PC-3 (cell line): ENCODE measurements around the gene SMPDL3A.
"Not testable (repeated sequence)": the region's sequence is repeated elsewhere in the genome, so short reads cannot be mapped to it uniquely, and the experiment has no call there.

Experiments
- EZH2 ChIP-seq: fragments of 300-600 bp; sonication (generic); IDR thresholded peaks from one replicate; pipeline ENCODE4 v1.6.1; 2017; ENCODE audit warnings: antibody characterized with exemption, mild to moderate bottlenecking, low read length; ENCODE audit not compliant: unreplicated experiment
- TF ChIP-seq, protein P1 (sequence below): fragments of 300-600 bp; sonication (generic); conservative IDR thresholded peaks from 2 replicates; pipeline ENCODE4 v1.5.1; 2017; ENCODE audit warnings: antibody characterized with exemption, low read depth, mild to moderate bottlenecking, low read length

DNA sequence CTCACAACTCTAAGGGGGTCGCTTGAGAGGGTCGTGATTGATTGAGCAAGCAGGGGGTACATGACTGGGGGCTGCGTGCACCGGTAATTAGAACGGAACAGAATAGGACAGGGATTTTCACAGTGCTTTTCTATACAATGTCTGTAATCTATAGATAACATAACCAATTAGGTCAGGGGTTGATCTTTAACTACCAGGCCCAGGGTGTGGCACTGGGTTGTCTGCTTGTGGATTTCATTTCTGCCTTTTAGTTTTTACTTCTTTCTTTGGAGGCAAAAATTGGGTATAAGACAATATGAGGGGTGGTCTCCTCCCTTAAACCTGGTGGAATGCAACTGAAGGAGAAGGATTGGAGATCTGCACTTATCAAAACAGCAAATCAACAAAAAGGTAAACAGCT lies 40.1 kb upstream of the SMPDL3A start:
- TF ChIP-seq, protein P1, sequence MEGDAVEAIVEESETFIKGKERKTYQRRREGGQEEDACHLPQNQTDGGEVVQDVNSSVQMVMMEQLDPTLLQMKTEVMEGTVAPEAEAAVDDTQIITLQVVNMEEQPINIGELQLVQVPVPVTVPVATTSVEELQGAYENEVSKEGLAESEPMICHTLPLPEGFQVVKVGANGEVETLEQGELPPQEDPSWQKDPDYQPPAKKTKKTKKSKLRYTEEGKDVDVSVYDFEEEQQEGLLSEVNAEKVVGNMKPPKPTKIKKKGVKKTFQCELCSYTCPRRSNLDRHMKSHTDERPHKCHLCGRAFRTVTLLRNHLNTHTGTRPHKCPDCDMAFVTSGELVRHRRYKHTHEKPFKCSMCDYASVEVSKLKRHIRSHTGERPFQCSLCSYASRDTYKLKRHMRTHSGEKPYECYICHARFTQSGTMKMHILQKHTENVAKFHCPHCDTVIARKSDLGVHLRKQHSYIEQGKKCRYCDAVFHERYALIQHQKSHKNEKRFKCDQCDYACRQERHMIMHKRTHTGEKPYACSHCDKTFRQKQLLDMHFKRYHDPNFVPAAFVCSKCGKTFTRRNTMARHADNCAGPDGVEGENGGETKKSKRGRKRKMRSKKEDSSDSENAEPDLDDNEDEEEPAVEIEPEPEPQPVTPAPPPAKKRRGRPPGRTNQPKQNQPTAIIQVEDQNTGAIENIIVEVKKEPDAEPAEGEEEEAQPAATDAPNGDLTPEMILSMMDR: not testable (repeated sequence)
- not testable (repeated sequence) for TF ChIP-seq EZH2
